NT2/D1 (cell line): ENCODE data around the gene IL24.
"Not testable (repeated sequence)": the region's sequence is repeated elsewhere in the genome, so short reads cannot be mapped to it uniquely, and the experiment has no call there.

ENCODE experiments used
- DNase-seq: peaks from one replicate; pipeline ENCODE4 v3.0.0-alpha.2; 2011; ENCODE audit warnings: low read depth, low spot score
- H3K27me3 ChIP-seq: 2 replicates; pipeline ENCODE4 v1.6.0; 2011; ENCODE audit warnings: mild to moderate bottlenecking; ENCODE audit not compliant: insufficient read length, insufficient read depth
- H3K36me3 ChIP-seq: 2 replicates; pipeline ENCODE4 v1.6.1; 2011; ENCODE audit warnings: mild to moderate bottlenecking, low read length, mixed read lengths; ENCODE audit not compliant: insufficient read depth, insufficient read length
- H3K4me1 ChIP-seq: 2 replicates; pipeline ENCODE4 v1.5.1; 2011; ENCODE audit not compliant: insufficient read depth, insufficient read length
- H3K4me3 ChIP-seq: 2 replicates; pipeline ENCODE4 v1.5.1; 2011; ENCODE audit warnings: low read depth; ENCODE audit not compliant: insufficient read length
- H3K9ac ChIP-seq: 2 replicates; pipeline ENCODE4 v1.6.0; 2011; ENCODE audit warnings: low read depth; ENCODE audit not compliant: insufficient read length
- H3K9me3 ChIP-seq: 2 replicates; pipeline ENCODE4 v1.5.1; 2011; ENCODE audit warnings: mild to moderate bottlenecking, low read length; ENCODE audit not compliant: insufficient read depth
- SUZ12 ChIP-seq: IDR thresholded peaks from 2 replicates; pipeline ENCODE4 v1.6.1; 2011; ENCODE audit not compliant: insufficient read length, insufficient read depth; ENCODE audit errors: extremely low read depth
- YY1 ChIP-seq: IDR thresholded peaks from 2 replicates; pipeline ENCODE4 v1.6.1; 2011; ENCODE audit not compliant: insufficient read length, insufficient read depth
- ZNF274 ChIP-seq: IDR thresholded peaks from 2 replicates; pipeline ENCODE4 v1.6.1; 2011; ENCODE audit warnings: mild to moderate bottlenecking, low read depth, low read length

Gene IL24

GRCh38 chr1:206923009-206923960 lies 26.0 kb downstream of the IL24 start:
- no peaks in the 10 kb centered on the region for H3K9me3 ChIP-seq
- no peak for TF ChIP-seq ZNF274
- TF ChIP-seq YY1: no peak
- no peak for TF ChIP-seq SUZ12
- no peak for DNase-seq
- H3K27me3 ChIP-seq: no peaks in the 10 kb centered on the region
- H3K4me3 ChIP-seq: no peak overlapping the region
- no peak overlapping the region for H3K9ac ChIP-seq
- H3K4me1 ChIP-seq: no peaks in the 10 kb centered on the region
- no peaks in the 10 kb centered on the region for H3K36me3 ChIP-seq

GRCh38 chr1:206923961-206924557 lies 26.8 kb downstream of the IL24 start:
- H3K4me3 ChIP-seq, DNase-seq, H3K36me3 ChIP-seq, H3K9ac ChIP-seq, H3K27me3 ChIP-seq, H3K4me1 ChIP-seq, H3K9me3 ChIP-seq: not testable (repeated sequence)

- no peak overlapping the region for H3K4me3 ChIP-seq
- no peaks in the 10 kb centered on the region for H3K36me3 ChIP-seq
- H3K9me3 ChIP-seq: no peaks in the 10 kb centered on the region
- TF ChIP-seq YY1 (no peak), ZNF274 (no peak), SUZ12 (no peak)
- no peaks in the 10 kb centered on the region for H3K4me1 ChIP-seq
- no peaks in the 10 kb centered on the region for H3K27me3 ChIP-seq
- no peak overlapping the region for H3K9ac ChIP-seq
- no peak for DNase-seq
Observed at GRCh38 chr1:206924592-206925105, 27.4 kb downstream of the IL24 start.

- no peaks in the 10 kb centered on the region for H3K36me3 ChIP-seq
- TF ChIP-seq YY1: no peak
- TF ChIP-seq ZNF274: no peak
- H3K4me3 ChIP-seq: no peak overlapping the region
- H3K27me3 ChIP-seq: no peaks in the 10 kb centered on the region
- H3K9me3 ChIP-seq: no peaks in the 10 kb centered on the region
- DNase-seq: no peak
- no peaks in the 10 kb centered on the region for H3K4me1 ChIP-seq
- no peak overlapping the region for H3K9ac ChIP-seq
Observed at GRCh38 chr1:206925106-206925736, 28.0 kb downstream of the IL24 start.

- Histone ChIP-seq H3K9ac (no peak overlapping the region), H3K27me3 (no peaks in the 10 kb centered on the region), H3K4me1 (no peaks in the 10 kb centered on the region), H3K9me3 (no peaks in the 10 kb centered on the region), H3K36me3 (no peaks in the 10 kb centered on the region), H3K4me3 (no peak overlapping the region)
- TF ChIP-seq YY1 (no peak), ZNF274 (no peak), SUZ12 (no peak)
- no peak for DNase-seq
Observed at GRCh38 chr1:206926286-206926685, 29.0 kb downstream of the IL24 start.

GRCh38 chr1:206929524-206929923 lies 32.3 kb downstream of the IL24 start:
- no peaks in the 10 kb centered on the region for H3K4me1 ChIP-seq
- H3K4me3 ChIP-seq: no peak overlapping the region
- no peak for DNase-seq
- H3K27me3 ChIP-seq: no peaks in the 10 kb centered on the region
- no peaks in the 10 kb centered on the region for H3K36me3 ChIP-seq
- no peak for TF ChIP-seq YY1
- no peak for TF ChIP-seq ZNF274
- no peak for TF ChIP-seq SUZ12
- no peak overlapping the region for H3K9ac ChIP-seq
- no peaks in the 10 kb centered on the region for H3K9me3 ChIP-seq

- H3K4me3 ChIP-seq: no peak overlapping the region
Observed at GRCh38 chr1:206930210-206930798, 33.1 kb downstream of the IL24 start.

More at GRCh38 chr1:206930210-206930798, 33.1 kb downstream of the IL24 start:
- Histone ChIP-seq H3K9me3 (no peaks in the 10 kb centered on the region), H3K9ac (no peak overlapping the region), H3K36me3 (no peaks in the 10 kb centered on the region), H3K27me3 (no peaks in the 10 kb centered on the region), H3K4me1 (no peaks in the 10 kb centered on the region)
- DNase-seq: no peak
- no peak for TF ChIP-seq ZNF274
- TF ChIP-seq SUZ12: no peak
- no peak for TF ChIP-seq YY1
